Measurements from ENCODE around the gene CHST13.
A peak's percentile ranks its signal among the peaks of the same experiment; 100 is the strongest.
"Not testable (repeated sequence)": the region's sequence is repeated elsewhere in the genome, so short reads cannot be mapped to it uniquely, and the experiment has no call there.

CHST13 gene

GRCh38 chr3:126527006-126527405 lies 3.1 kb downstream of the CHST13 start:
- no peak for DNase-seq

GRCh38 chr3:126527455-126528211 lies 3.7 kb downstream of the CHST13 start:
- DNase-seq = peak; percentile 61

GRCh38 chr3:126528419-126528799 lies 4.5 kb downstream of the CHST13 start:
- DNase-seq = no peak

- DNase-seq = peak; percentile 83
Measured at GRCh38 chr3:126528800-126529541, 5.0 kb downstream of the CHST13 start.

- peak; percentile 60 for DNase-seq
Measured at GRCh38 chr3:126529585-126530170, 5.7 kb downstream of the CHST13 start.

GRCh38 chr3:126530171-126531050 lies 6.5 kb downstream of the CHST13 start:
- DNase-seq = peak; percentile 98

GRCh38 chr3:126531051-126531330 lies 7.0 kb downstream of the CHST13 start:
- DNase-seq = no peak

GRCh38 chr3:126533506-126533905 lies 9.6 kb downstream of the CHST13 start:
- peak; percentile 62 for DNase-seq

GRCh38 chr3:126534716-126535115 lies 10.8 kb downstream of the CHST13 start:
- DNase-seq = not testable (repeated sequence)

- DNase-seq = no peak
Measured at GRCh38 chr3:126535636-126536035, 11.7 kb downstream of the CHST13 start.

- no peak for DNase-seq
Measured at GRCh38 chr3:126536126-126536525, 12.2 kb downstream of the CHST13 start.

GRCh38 chr3:126537116-126537729 lies 13.3 kb downstream of the CHST13 start:
- DNase-seq = no peak

GRCh38 chr3:126537730-126538281 lies 13.9 kb downstream of the CHST13 start:
- DNase-seq = no peak

- DNase-seq = no peak
Measured at GRCh38 chr3:126538316-126538715, 14.4 kb downstream of the CHST13 start.

GRCh38 chr3:126538966-126539365 lies 15.0 kb downstream of the CHST13 start:
- DNase-seq = no peak

- DNase-seq = no peak
Measured at GRCh38 chr3:126539558-126540250, 15.7 kb downstream of the CHST13 start.

GRCh38 chr3:126540342-126540849 lies 16.4 kb downstream of the CHST13 start:
- DNase-seq = peak; percentile 89

GRCh38 chr3:126540951-126541627 lies 17.1 kb downstream of the CHST13 start:
- DNase-seq = no peak

- DNase-seq = no peak
Measured at GRCh38 chr3:126541628-126542339, 17.8 kb downstream of the CHST13 start.

Measured in MV-4-11 (cell line).